Measurements from ENCODE around the gene DLK1.

The DLK1 gene

DNA sequence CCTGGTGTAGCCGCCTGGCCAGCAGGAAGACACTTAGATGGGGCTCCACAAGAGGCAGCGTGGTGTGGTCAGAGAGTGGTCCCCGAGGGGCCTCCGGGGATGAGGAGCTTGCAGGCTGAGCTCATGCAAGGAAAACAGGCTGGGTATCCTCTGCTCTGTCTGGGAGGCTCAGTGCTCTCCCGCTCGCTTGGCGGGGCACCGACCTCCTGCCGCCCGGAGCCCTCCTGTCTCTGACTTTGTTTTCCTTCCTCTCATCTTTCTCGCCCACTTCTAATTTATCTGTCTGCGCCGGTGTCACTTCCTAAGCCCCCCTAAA lies 31.3 kb upstream of the DLK1 start:
- TF ChIP-seq, protein P1, sequence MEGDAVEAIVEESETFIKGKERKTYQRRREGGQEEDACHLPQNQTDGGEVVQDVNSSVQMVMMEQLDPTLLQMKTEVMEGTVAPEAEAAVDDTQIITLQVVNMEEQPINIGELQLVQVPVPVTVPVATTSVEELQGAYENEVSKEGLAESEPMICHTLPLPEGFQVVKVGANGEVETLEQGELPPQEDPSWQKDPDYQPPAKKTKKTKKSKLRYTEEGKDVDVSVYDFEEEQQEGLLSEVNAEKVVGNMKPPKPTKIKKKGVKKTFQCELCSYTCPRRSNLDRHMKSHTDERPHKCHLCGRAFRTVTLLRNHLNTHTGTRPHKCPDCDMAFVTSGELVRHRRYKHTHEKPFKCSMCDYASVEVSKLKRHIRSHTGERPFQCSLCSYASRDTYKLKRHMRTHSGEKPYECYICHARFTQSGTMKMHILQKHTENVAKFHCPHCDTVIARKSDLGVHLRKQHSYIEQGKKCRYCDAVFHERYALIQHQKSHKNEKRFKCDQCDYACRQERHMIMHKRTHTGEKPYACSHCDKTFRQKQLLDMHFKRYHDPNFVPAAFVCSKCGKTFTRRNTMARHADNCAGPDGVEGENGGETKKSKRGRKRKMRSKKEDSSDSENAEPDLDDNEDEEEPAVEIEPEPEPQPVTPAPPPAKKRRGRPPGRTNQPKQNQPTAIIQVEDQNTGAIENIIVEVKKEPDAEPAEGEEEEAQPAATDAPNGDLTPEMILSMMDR (IDR thresholded peaks at IDR 0.05) = no peak
- no peaks in the 10 kb centered on the region for H3K4me1 ChIP-seq
- H3K27me3 ChIP-seq (ENCODE audit: control insufficient read depth, insufficient read depth, low read length) = peaks cover 8% of the 10 kb centered on the region
- no peaks in the 10 kb centered on the region for H3K9me3 ChIP-seq (ENCODE audit: control insufficient read depth, low read length)
- no peak overlapping the region for H3K4me2 ChIP-seq (ENCODE audit: low read length)
- H3K9ac ChIP-seq = no peak overlapping the region
- no peak overlapping the region for H2AFZ ChIP-seq
- H3K27ac ChIP-seq = no peak overlapping the region
- H3K79me2 ChIP-seq = no peaks in the 10 kb centered on the region
- no peaks in the 10 kb centered on the region for H3K36me3 ChIP-seq (ENCODE audit: control insufficient read depth, insufficient read depth, low read length)
- no peak overlapping the region for H3K4me3 ChIP-seq (ENCODE audit: low read depth, low read length)

DNA sequence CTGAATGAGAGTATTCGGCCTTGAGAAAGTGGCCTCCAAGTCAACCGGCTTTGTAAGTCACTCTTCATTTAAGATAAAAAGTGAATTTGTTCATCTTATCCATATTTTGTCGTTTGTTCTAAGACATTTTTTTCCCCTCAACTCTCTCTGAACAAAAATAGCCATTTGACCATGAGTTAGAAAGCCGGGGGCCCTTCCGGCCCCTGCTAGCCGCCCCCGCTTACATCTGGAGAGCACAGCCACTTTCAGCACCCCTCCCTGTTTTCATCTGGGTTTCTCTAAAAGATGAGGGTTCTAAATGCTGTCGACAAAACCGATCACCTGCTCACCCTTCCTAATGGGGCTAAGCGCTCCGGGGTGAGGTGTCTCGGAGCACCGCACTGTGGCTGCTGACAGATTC lies 30.7 kb upstream of the DLK1 start:
- H3K36me3 ChIP-seq (ENCODE audit: control insufficient read depth, insufficient read depth, low read length) = no peaks in the 10 kb centered on the region
- H3K4me3 ChIP-seq (ENCODE audit: low read depth, low read length) = no peak overlapping the region
- H3K9me3 ChIP-seq (ENCODE audit: control insufficient read depth, low read length) = no peaks in the 10 kb centered on the region
- H3K79me2 ChIP-seq = no peaks in the 10 kb centered on the region
- no peaks in the 10 kb centered on the region for H3K4me1 ChIP-seq
- no peak overlapping the region for H3K9ac ChIP-seq
- no peak overlapping the region for H2AFZ ChIP-seq
- H3K27me3 ChIP-seq (ENCODE audit: control insufficient read depth, insufficient read depth, low read length) = peaks cover 8% of the 10 kb centered on the region
- H3K27ac ChIP-seq = no peak overlapping the region
- TF ChIP-seq, protein P1 (IDR thresholded peaks at IDR 0.05) = no peak
- no peak overlapping the region for H3K4me2 ChIP-seq (ENCODE audit: low read length)

DNA sequence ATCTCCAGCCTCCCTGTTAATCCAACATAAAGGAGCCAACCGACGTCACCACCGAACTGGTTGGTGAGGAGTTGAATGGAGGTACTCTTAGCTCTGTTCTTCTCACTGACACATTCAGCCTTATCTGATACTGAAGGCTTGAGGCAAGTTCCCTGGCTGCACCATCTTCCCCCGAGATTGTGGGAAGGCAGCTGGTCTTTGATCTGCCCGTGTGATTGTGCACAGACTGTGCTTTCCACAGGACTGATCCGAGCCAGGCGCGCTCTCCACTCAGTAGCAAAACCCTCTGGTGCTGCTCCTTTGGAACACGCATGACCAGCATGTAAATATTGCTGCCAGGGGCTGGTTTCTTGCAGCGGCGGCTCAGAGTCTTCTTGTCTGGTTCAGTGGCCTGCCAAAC lies 30.1 kb upstream of the DLK1 start:
- Histone ChIP-seq H3K27me3 (ENCODE audit: control insufficient read depth, insufficient read depth, low read length) (peaks cover 8% of the 10 kb centered on the region), H3K4me3 (ENCODE audit: low read depth, low read length) (no peak overlapping the region), H3K27ac (no peak overlapping the region), H3K9me3 (ENCODE audit: control insufficient read depth, low read length) (no peaks in the 10 kb centered on the region), H3K4me2 (ENCODE audit: low read length) (no peak overlapping the region), H3K4me1 (no peaks in the 10 kb centered on the region), H3K36me3 (ENCODE audit: control insufficient read depth, insufficient read depth, low read length) (no peaks in the 10 kb centered on the region), H2AFZ (no peak overlapping the region), H3K9ac (no peak overlapping the region), H3K79me2 (no peaks in the 10 kb centered on the region)
- TF ChIP-seq, protein P1 (IDR thresholded peaks at IDR 0.05) = no peak

DNA sequence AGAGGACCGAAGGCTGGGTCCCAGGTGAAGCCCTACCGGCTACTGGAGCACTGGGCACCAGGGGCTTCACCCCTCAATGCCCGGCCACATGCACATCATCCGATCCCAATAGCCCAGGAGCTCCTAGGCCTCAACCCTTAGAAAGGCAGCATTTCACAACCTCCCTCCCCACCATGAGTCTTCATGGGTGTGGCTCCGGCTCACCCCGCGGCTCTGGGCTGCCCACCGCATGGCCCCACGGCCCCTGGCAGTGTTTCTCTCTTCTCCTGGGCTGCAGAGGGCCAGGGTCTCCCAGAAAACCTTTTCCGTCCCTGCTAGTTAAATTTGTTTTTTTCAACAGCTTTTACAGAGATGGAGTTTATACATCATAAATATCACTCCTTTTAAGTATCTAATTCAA lies 28.6 kb upstream of the DLK1 start:
- Histone ChIP-seq H2AFZ (no peak overlapping the region), H3K4me3 (ENCODE audit: low read depth, low read length) (no peak overlapping the region), H3K4me2 (ENCODE audit: low read length) (no peak overlapping the region), H3K27me3 (ENCODE audit: control insufficient read depth, insufficient read depth, low read length) (peaks cover 6% of the 10 kb centered on the region), H3K9me3 (ENCODE audit: control insufficient read depth, low read length) (no peaks in the 10 kb centered on the region), H3K79me2 (no peaks in the 10 kb centered on the region), H3K9ac (no peak overlapping the region), H3K4me1 (no peaks in the 10 kb centered on the region), H3K27ac (no peak overlapping the region), H3K36me3 (ENCODE audit: control insufficient read depth, insufficient read depth, low read length) (no peaks in the 10 kb centered on the region)
- TF ChIP-seq, protein P1 (IDR thresholded peaks at IDR 0.05) = no peak

DNA sequence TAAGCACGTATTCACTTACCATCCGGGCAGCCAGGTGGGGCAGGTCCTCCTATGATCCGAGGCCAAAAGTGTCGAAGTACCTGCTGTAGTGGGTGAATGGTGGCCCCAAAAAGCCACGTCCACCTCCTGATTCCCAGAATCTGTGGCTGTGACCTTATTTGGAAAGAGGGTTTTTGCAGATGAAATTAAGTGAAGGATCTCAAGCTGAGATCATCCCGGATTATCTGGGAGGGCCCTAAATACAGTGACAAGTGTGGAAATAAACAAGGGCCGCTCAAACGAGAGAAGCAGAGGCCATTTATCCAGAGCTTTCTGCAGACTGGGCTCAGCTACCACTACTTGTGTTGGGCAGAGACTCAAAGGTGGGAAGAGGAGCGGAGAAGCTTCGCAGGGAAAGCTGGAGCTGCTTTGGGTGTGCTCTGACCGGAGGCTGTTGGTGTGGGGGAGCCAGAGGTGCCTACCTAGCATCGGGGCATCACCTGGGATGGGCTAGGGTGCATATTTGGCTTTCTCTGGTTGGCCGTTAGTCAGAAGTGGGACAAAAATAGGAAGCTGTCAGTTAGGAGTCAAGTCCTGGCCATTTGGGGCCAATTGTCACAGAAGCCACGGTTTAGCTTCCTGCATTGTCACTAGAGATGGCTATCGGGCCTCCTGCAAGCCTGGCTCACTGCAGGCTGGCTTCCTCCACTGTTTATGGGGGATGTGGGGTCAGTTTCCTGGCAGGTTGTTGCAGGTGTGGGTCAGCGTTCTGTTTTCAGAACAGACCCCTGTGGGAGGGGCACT lies 27.8 kb upstream of the DLK1 start:
- Histone ChIP-seq H3K4me2 (ENCODE audit: low read length) (no peak overlapping the region), H3K79me2 (no peaks in the 10 kb centered on the region), H3K27ac (no peak overlapping the region), H3K36me3 (ENCODE audit: control insufficient read depth, insufficient read depth, low read length) (no peaks in the 10 kb centered on the region), H3K9ac (no peak overlapping the region), H3K9me3 (ENCODE audit: control insufficient read depth, low read length) (no peaks in the 10 kb centered on the region), H3K4me3 (ENCODE audit: low read depth, low read length) (no peak overlapping the region), H2AFZ (no peak overlapping the region), H3K27me3 (ENCODE audit: control insufficient read depth, insufficient read depth, low read length) (peaks cover 3% of the 10 kb centered on the region), H3K4me1 (no peaks in the 10 kb centered on the region)
- TF ChIP-seq, protein P1 (IDR thresholded peaks at IDR 0.05) = no peak
